ENCODE data around the gene PSMD7.

GRCh38 chr16:74325641-74326040, 29.0 kb downstream of the PSMD7 start:
- TF ChIP-seq CTCF (IDR thresholded peaks at IDR 0.05; ENCODE audit: insufficient read depth, low read depth, low read length) (no peak), EZH2 (IDR thresholded peaks at IDR 0.05; ENCODE audit: insufficient read depth, low read length) (no peak)
